GM12878 (cell line): ENCODE data around the gene HSD17B12. TPM values are rescaled to one million over a fixed set of nuclear protein-coding genes. Genes with fewer than 3 reads are reported as not detected.

Experiments used
- ATAC-seq: fragments of 200-7000 bp; cut with Tn5 transposase; 3 replicates; pipeline ENCODE4 v1.9.1; 2020; ENCODE audit warnings: mild to moderate bottlenecking, moderate library complexity
- BruUV-seq: library from RNA; stranded (reverse); fragments of 400-500 nt; replicated peaks from 2 replicates; lab custom pipeline; 2021; lab: Mats Ljungman, UMichigan
- CTCF ChIA-PET: fragments of 300-600 bp; sonication (Branson Sonifier 250); formaldehyde crosslinking; extraction: SDS; loops from one replicate; lab custom pipeline; 2021; ENCODE audit warnings: inconsistent platforms; lab: Yijun Ruan, JAX
- POLR2A ChIA-PET: fragments of 350-600 bp; formaldehyde crosslinking; extraction: SDS; loops from one replicate; lab custom pipeline; 2021; ENCODE audit warnings: inconsistent platforms; lab: Charles Lee
- RAD21 ChIA-PET: fragments of 300-600 bp; sonication (Branson Sonifier 250); formaldehyde crosslinking; loops from one replicate; lab custom pipeline; 2023; ENCODE audit warnings: antibody characterized with exemption; ENCODE audit not compliant: unreplicated experiment; lab: Charles Lee
- SMC1A ChIA-PET: fragments of 300-600 bp; sonication (Branson Sonifier 250); formaldehyde crosslinking; loops from one replicate; lab custom pipeline; 2023; ENCODE audit not compliant: unreplicated experiment, uncharacterized antibody; lab: Charles Lee
- DNase-seq: peaks from one replicate; pipeline ENCODE4 v3.0.0-alpha.2; 2011; ENCODE audit warnings: low read depth, low spot score
- FAIRE-seq: peaks from 3 replicates; lab custom pipeline; 2011; peaks lifted over from hg19 to GRCh38; lab: Jason Lieb, UNC
- H2AFZ ChIP-seq: 2 replicates; pipeline ENCODE4 v1.6.0; 2011; ENCODE audit warnings: low read depth, low read length, control low read depth; ENCODE audit not compliant: control insufficient read depth
- H3K27ac ChIP-seq: 2 replicates; pipeline ENCODE4 v1.5.1; 2011; ENCODE audit warnings: control low read depth; ENCODE audit not compliant: control insufficient read depth, insufficient read depth
- H3K27me3 ChIP-seq, 2 experiments: replicated peaks in 1 of 2; 2 replicates each; pipeline versions ENCODE4 v1.6.0 to v1.6.1; 2011; ENCODE audit warnings: low read length in 1 of 2; ENCODE audit not compliant: control insufficient read depth in 2 of 2, insufficient read depth in 2 of 2
- H3K36me3 ChIP-seq, 2 experiments: 2 replicates each; pipeline ENCODE4 v1.5.1; 2011; ENCODE audit warnings: low read length in 1 of 2; ENCODE audit not compliant: control insufficient read depth in 2 of 2, insufficient read depth in 2 of 2
- H3K4me1 ChIP-seq: 2 replicates; pipeline ENCODE4 v1.6.1; 2011; ENCODE audit warnings: mild to moderate bottlenecking, low read length, moderate library complexity, mixed read lengths; ENCODE audit not compliant: control insufficient read depth, insufficient read depth
- H3K4me2 ChIP-seq: 2 replicates; pipeline ENCODE4 v1.6.0; 2011; ENCODE audit warnings: control low read depth; ENCODE audit not compliant: control insufficient read depth, insufficient read depth
- H3K4me3 ChIP-seq: fragments of 200-600 bp; sonication (generic); 2 replicates; pipeline ENCODE4 v1.5.1; 2016
- H3K79me2 ChIP-seq: 2 replicates; pipeline ENCODE4 v1.6.0; 2011; ENCODE audit warnings: low read length; ENCODE audit not compliant: control insufficient read depth, insufficient read depth
- H3K9ac ChIP-seq: 2 replicates; pipeline ENCODE4 v1.8.0; 2011; ENCODE audit warnings: low read length, control low read depth, mixed read lengths; ENCODE audit not compliant: control insufficient read depth, insufficient read depth
- H3K9me3 ChIP-seq: replicated peaks from 3 replicates; pipeline ENCODE4 v1.5.1; 2011; ENCODE audit warnings: mild to moderate bottlenecking, low read length; ENCODE audit not compliant: control insufficient read depth, insufficient read depth
- H4K20me1 ChIP-seq: 2 replicates; pipeline ENCODE4 v1.6.0; 2011; ENCODE audit not compliant: control insufficient read depth, insufficient read depth
- BMI1 ChIP-seq: fragments of 450-650 bp; IDR thresholded peaks from 2 replicates; pipeline ENCODE4 v1.6.1; 2016; ENCODE audit warnings: mild to moderate bottlenecking, moderate library complexity, borderline replicate concordance
- CEBPB ChIP-seq, 2 experiments: fragments of 150-350 bp in 1 of 2; IDR thresholded peaks; 2 replicates each; pipeline ENCODE4 v1.6.1; 2012 to 2014; ENCODE audit warnings: low read depth in 2 of 2, low read length in 2 of 2, borderline replicate concordance in 1 of 2, inconsistent platforms in 1 of 2
- HDAC2 ChIP-seq: fragments of 200-600 bp; sonication (generic); IDR thresholded peaks from 2 replicates; pipeline ENCODE4 v1.6.1; 2017
- HSF1 ChIP-seq: fragments of 150-350 bp; IDR thresholded peaks from 2 replicates; pipeline ENCODE4 v1.6.1; 2014; ENCODE audit warnings: mild to moderate bottlenecking, low read depth, low read length
- POLR2A ChIP-seq: IDR thresholded peaks from 2 replicates; pipeline ENCODE4 v1.6.1; 2011; ENCODE audit warnings: low read depth, mild to moderate bottlenecking, low read length
- RUNX3 ChIP-seq: IDR thresholded peaks from 2 replicates; pipeline ENCODE4 v1.6.1; 2012; ENCODE audit warnings: low read length, inconsistent platforms
- ZNF622 ChIP-seq: fragments of 450-650 bp; IDR thresholded peaks from 2 replicates; pipeline ENCODE4 v1.6.1; 2017; ENCODE audit warnings: mild to moderate bottlenecking, inconsistent platforms
- WGBS: methylation state at CpG from one replicate; pipeline ENCODE4 v1.1.6; 2016; ENCODE audit warnings: low lambda C conversion rate; ENCODE audit not compliant: insufficient replicate concordance, insufficient coverage; ENCODE audit errors: missing lambda C conversion rate; 5-methylcytosine and 5-hydroxymethylcytosine counted together
- in situ Hi-C: fragments of 300-500 bp; cut with MboI; formaldehyde crosslinking; loops from 9 replicates; pipeline ENCODE4 v1.14.3; 2018; ENCODE audit warnings: mixed read lengths
- intact Hi-C: fragments of 100-400 bp; cut with micrococcal nuclease; formaldehyde crosslinking; loops from one replicate; pipeline ENCODE4 v1.14.2; 2022; ENCODE audit not compliant: unreplicated experiment
- polyA plus RNA-seq, 11 experiments: library from polyadenylated mRNA; depleted of rRNA in 4 of 11; unstranded in 6 of 11; stranded (reverse) in 5 of 11; fragments of >200 nt; fragmentation: Nextera tagmentation in 4 of 11; fragmentation: Illumina TruSeq in 1 of 11; extraction: Ambion mirVana in 4 of 11; extraction: Trizol in 1 of 11; gene quantifications; 1 replicate in 1 of 11; 2 replicates in 10 of 11; pipeline versions ENCODE4 v1.2.1 to v1.2.3, GENCODE V29; 2011 to 2016; ENCODE audit warnings: inconsistent platforms in 2 of 11, missing spikeins in 2 of 11, low read depth in 1 of 11
- total RNA-seq, 4 experiments: library from RNA; depleted of rRNA in 3 of 4; stranded (reverse); fragments of >200 nt in 3 of 4; fragmentation: Illumina TruSeq in 1 of 4; extraction: Trizol in 1 of 4; gene quantifications; 2 replicates each; pipeline versions ENCODE4 v1.2.1 to v1.2.3, GENCODE V29; 2013 to 2021
- TF ChIP-seq, protein P1 (sequence below): fragments of 450-650 bp; IDR thresholded peaks from 2 replicates; pipeline ENCODE4 v1.6.1; 2017; ENCODE audit warnings: mild to moderate bottlenecking, moderate library complexity

HSD17B12 gene
- total and polyA plus RNA-seq, 10 of the 15 experiments (the other 5 are each of a cell fraction or from before 2014, with no cell fraction given), result 23.6 to 88.0 (median 64.7) TPM

DNA sequence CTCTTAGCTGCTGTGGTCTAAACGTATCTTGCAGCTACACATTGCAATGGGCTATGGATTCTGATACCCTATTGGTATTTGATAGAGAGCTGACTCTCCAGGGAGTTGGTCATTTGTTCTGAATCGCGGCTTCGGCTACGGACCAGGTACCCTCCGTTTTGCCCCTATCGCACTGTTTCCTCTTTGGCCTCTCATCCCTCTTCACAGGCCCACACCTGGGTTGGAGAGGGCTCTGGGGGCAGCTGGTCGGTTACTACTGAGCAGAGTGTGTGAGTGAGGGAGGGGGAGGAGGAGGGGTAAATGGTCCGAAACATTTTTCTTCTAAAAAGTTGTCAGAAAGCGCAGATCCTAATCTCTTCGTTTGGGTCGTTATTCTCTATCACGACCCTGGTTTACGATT, 48.8 kb upstream of the HSD17B12 start:
- WGBS, result 55% methylated on average over 14 of the region's 14 CpGs
- no peak overlapping the region for H2AFZ ChIP-seq
- TF ChIP-seq POLR2A, result no peak
- TF ChIP-seq HDAC2, result no peak
- TF ChIP-seq, protein P1, sequence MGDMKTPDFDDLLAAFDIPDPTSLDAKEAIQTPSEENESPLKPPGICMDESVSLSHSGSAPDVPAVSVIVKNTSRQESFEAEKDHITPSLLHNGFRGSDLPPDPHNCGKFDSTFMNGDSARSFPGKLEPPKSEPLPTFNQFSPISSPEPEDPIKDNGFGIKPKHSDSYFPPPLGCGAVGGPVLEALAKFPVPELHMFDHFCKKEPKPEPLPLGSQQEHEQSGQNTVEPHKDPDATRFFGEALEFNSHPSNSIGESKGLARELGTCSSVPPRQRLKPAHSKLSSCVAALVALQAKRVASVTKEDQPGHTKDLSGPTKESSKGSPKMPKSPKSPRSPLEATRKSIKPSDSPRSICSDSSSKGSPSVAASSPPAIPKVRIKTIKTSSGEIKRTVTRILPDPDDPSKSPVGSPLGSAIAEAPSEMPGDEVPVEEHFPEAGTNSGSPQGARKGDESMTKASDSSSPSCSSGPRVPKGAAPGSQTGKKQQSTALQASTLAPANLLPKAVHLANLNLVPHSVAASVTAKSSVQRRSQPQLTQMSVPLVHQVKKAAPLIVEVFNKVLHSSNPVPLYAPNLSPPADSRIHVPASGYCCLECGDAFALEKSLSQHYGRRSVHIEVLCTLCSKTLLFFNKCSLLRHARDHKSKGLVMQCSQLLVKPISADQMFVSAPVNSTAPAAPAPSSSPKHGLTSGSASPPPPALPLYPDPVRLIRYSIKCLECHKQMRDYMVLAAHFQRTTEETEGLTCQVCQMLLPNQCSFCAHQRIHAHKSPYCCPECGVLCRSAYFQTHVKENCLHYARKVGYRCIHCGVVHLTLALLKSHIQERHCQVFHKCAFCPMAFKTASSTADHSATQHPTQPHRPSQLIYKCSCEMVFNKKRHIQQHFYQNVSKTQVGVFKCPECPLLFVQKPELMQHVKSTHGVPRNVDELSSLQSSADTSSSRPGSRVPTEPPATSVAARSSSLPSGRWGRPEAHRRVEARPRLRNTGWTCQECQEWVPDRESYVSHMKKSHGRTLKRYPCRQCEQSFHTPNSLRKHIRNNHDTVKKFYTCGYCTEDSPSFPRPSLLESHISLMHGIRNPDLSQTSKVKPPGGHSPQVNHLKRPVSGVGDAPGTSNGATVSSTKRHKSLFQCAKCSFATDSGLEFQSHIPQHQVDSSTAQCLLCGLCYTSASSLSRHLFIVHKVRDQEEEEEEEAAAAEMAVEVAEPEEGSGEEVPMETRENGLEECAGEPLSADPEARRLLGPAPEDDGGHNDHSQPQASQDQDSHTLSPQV, result no peak
- TF ChIP-seq HSF1, result no peak
- TF ChIP-seq CEBPB (IDR thresholded peaks at IDR 0.05; ENCODE audit: borderline replicate concordance in 1 of 2, low read depth in 2 of 2, low read length in 2 of 2), result no peak
- TF ChIP-seq BMI1, result no peak
- no peak for TF ChIP-seq RUNX3
- TF ChIP-seq ZNF622, result no peak
- ChIA-PET POLR2A (no interaction called here), CTCF (interaction anchor here (0.7 to 1.3 kb wide), 3 partner anchors 11 to 220 kb away, joined by 3 to 4 read pairs (median 3); no protein-coding TSS in a partner anchor), SMC1A (interaction anchor here (0.7 kb wide), 1 partner anchor 16 kb away, joined by 3 read pairs; no protein-coding TSS in a partner anchor), RAD21 (no interaction called here)
- peaks cover 0 to 6% of the 10 kb centered on the region in 2 experiments; a peak in 1 of 4 replicates for H3K27me3 ChIP-seq
- no peak overlapping the region for H3K9ac ChIP-seq
- no peak overlapping the region for H3K4me3 ChIP-seq
- DNase-seq (no peak), FAIRE-seq (no peak), ATAC-seq (no peak)
- no peaks in the 10 kb centered on the region for H4K20me1 ChIP-seq
- intact Hi-C loops, result no loop called here
- BruUV-seq, result no TSS peak
- in situ Hi-C loops, result no loop called here
- H3K79me2 ChIP-seq, result no peaks in the 10 kb centered on the region
- H3K36me3 ChIP-seq, result no peaks in the 10 kb centered on the region
- no peak overlapping the region for H3K27ac ChIP-seq
- no peaks in the 10 kb centered on the region for H3K4me1 ChIP-seq
- no peak overlapping the region for H3K4me2 ChIP-seq
- no peaks in the 10 kb centered on the region for H3K9me3 ChIP-seq
